HG02610 (cell line): Measurements from ENCODE around the gene EMX2.

ENCODE experiments used
- ATAC-seq: cut with Tn5 transposase; IDR thresholded peaks from one replicate; pipeline ENCODE4 v1.9.1; 2021; ENCODE audit warnings: mild to moderate bottlenecking, moderate library complexity; ENCODE audit not compliant: unreplicated experiment

EMX2 gene

GRCh38 chr10:117596706-117597105 lies 54.2 kb downstream of the EMX2 start:
- no peak for ATAC-seq

DNA sequence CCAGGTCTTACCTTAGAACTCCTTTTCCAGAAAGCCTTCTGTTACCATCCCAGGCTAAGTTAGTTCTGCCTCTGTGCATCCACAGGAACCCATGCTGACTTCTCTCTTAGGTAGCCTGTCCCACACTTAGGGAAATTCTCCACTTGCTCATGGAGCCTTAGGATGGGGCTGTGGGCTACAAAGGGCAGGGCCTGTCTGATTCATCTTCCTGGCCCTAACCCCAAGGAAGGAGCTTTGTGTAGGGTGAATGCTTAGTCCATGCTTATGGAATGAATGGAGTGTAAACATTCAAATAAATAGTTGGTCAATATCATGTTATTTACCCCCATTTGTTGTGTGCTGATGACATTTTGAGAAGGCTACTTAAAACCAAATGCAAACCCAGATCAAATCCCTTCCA lies 54.7 kb downstream of the EMX2 start:
- no peak for ATAC-seq
